HG03457 (cell line): ENCODE measurements around the gene ARL5C.
"Not testable (repeated sequence)": the region's sequence is repeated elsewhere in the genome, so short reads cannot be mapped to it uniquely, and the experiment has no call there.

Experiments used
- ATAC-seq: cut with Tn5 transposase; IDR thresholded peaks from one replicate; pipeline ENCODE4 v1.9.1; 2021; ENCODE audit warnings: moderate number of reproducible peaks; ENCODE audit not compliant: unreplicated experiment

Gene ARL5C

GRCh38 chr17:39168503-39168902 is 2.5 kb upstream of the ARL5C start:
- ATAC-seq = not testable (repeated sequence)

- ATAC-seq = no peak
Observed at GRCh38 chr17:39167476-39167875, 1.5 kb upstream of the ARL5C start.

- no peak for ATAC-seq
Observed at GRCh38 chr17:39166437-39167335, 725 bp upstream of the ARL5C start.

GRCh38 chr17:39165178-39165840 is 652 bp downstream of the ARL5C start:
- no peak for ATAC-seq

- ATAC-seq = no peak
Observed at GRCh38 chr17:39164675-39165143, 1.3 kb downstream of the ARL5C start.

GRCh38 chr17:39161962-39162361 is 4.0 kb downstream of the ARL5C start:
- no peak for ATAC-seq

GRCh38 chr17:39158623-39159022 is 7.3 kb downstream of the ARL5C start:
- ATAC-seq = no peak

- no peak for ATAC-seq
Observed at GRCh38 chr17:39156491-39156890, 9.5 kb downstream of the ARL5C start.

- ATAC-seq = no peak
Observed at GRCh38 chr17:39155654-39156053, 10.3 kb downstream of the ARL5C start.

- ATAC-seq = no peak
Observed at GRCh38 chr17:39153599-39154051, 12.3 kb downstream of the ARL5C start.

GRCh38 chr17:39151943-39152818 is 13.8 kb downstream of the ARL5C start:
- ATAC-seq = no peak

- no peak for ATAC-seq
Observed at GRCh38 chr17:39151150-39151942, 14.6 kb downstream of the ARL5C start, which contains the start of gene PLXDC1. Gene PLXDC1, minus strand, starts transcription at chr17:39151637. Its CDS starts 200 bp downstream, at chr17:39151437.

GRCh38 chr17:39150795-39151149 is 15.2 kb downstream of the ARL5C start:
- no peak for ATAC-seq

GRCh38 chr17:39150104-39150634 is 15.8 kb downstream of the ARL5C start:
- no peak for ATAC-seq

- ATAC-seq = no peak
Observed at GRCh38 chr17:39147221-39148185, 18.5 kb downstream of the ARL5C start.

- no peak for ATAC-seq
Observed at GRCh38 chr17:39146273-39146672, 19.7 kb downstream of the ARL5C start.

- ATAC-seq = no peak
Observed at GRCh38 chr17:39145143-39145542, 20.8 kb downstream of the ARL5C start.

GRCh38 chr17:39144416-39144840 is 21.5 kb downstream of the ARL5C start:
- no peak for ATAC-seq
